B cell (primary cell): Measurements from ENCODE around the gene TSPOAP1.

Experiments
- EZH2 ChIP-seq: IDR thresholded peaks from 2 replicates; pipeline ENCODE4 v1.6.1; 2012; ENCODE audit warnings: borderline replicate concordance, low read depth, mild to moderate bottlenecking, moderate library complexity, low read length; ENCODE audit not compliant: insufficient read depth, poor library complexity, severe bottlenecking
- TF ChIP-seq, protein P1 (sequence below): fragments of 200-600 bp; IDR thresholded peaks from one replicate; pipeline ENCODE4 v1.8.0; 2022; ENCODE audit warnings: antibody characterized with exemption, mild to moderate bottlenecking

DNA sequence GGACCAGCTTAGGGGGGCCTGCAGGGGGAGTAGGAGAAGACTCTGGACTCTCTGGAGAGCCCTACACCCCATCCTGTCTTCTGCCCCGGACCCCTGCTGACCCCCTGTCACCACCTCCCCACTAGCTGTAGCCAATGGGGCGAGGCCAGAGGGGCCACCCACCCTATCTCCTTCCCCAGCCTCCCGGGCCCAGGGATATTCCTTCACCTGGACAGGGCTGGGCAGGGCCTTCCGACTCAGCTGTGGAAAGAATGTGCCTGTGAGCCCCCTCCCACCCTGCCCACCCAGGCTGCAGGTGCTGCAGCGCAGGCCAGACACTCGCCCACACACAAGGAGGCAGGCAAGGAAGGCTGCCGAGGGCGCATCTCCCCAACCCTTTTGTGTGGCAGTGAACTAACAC is 23.0 kb downstream of the TSPOAP1 start:
- TF ChIP-seq, protein P1, sequence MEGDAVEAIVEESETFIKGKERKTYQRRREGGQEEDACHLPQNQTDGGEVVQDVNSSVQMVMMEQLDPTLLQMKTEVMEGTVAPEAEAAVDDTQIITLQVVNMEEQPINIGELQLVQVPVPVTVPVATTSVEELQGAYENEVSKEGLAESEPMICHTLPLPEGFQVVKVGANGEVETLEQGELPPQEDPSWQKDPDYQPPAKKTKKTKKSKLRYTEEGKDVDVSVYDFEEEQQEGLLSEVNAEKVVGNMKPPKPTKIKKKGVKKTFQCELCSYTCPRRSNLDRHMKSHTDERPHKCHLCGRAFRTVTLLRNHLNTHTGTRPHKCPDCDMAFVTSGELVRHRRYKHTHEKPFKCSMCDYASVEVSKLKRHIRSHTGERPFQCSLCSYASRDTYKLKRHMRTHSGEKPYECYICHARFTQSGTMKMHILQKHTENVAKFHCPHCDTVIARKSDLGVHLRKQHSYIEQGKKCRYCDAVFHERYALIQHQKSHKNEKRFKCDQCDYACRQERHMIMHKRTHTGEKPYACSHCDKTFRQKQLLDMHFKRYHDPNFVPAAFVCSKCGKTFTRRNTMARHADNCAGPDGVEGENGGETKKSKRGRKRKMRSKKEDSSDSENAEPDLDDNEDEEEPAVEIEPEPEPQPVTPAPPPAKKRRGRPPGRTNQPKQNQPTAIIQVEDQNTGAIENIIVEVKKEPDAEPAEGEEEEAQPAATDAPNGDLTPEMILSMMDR, result no peak
- no peak for TF ChIP-seq EZH2
